GM18505 (cell line): ENCODE measurements around the gene COG4.
A peak's percentile ranks its signal among the peaks of the same experiment; 100 is the strongest.

Experiments
- ATAC-seq: cut with Tn5 transposase; IDR thresholded peaks from one replicate; pipeline ENCODE4 v1.9.1; 2021; ENCODE audit not compliant: unreplicated experiment
- POLR2A ChIP-seq: IDR thresholded peaks from 4 replicates; pipeline ENCODE4 v1.6.1; 2011; ENCODE audit warnings: borderline replicate concordance; ENCODE audit not compliant: insufficient read depth, insufficient read length; ENCODE audit errors: extremely low read depth

COG4 gene

DNA sequence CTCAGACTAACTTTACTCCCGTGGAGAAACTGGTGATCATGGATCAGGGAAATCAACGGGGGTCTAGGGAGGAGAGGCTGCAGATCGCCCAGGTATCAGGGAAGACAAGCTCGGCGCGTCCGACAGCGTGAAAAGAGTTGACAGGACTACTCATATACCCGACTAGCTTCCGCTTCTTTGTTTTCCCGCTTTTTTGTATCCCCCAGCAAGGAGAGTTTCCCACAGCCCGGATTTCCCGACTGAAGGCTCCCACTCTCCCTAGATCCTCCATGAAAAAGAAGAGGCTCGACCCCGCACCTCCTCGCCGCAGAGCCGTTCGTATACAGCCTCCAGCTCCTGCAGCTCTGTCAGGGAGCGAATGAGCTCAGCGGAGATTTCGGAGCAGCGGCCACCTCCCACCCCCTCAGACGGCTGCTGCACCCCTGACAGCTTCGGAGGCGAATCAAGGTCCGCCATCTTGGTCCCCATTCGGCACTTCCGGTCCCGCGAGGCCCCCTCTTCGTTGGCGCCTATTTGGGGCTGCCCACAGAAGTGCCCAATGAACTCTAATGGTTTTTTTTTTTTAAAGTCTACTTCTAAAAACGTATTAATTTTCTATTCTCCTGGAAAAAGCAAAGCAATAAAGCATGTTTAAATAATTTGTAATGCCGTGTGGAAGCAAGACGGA is at the start of gene COG4:
COG4 (minus strand) TSS at position 479 of the 667 bp plus-strand sequence; CDS start at position 468, 11 bp downstream.
- peak; percentile 95 for TF ChIP-seq POLR2A
- ATAC-seq: peak; percentile 60

DNA sequence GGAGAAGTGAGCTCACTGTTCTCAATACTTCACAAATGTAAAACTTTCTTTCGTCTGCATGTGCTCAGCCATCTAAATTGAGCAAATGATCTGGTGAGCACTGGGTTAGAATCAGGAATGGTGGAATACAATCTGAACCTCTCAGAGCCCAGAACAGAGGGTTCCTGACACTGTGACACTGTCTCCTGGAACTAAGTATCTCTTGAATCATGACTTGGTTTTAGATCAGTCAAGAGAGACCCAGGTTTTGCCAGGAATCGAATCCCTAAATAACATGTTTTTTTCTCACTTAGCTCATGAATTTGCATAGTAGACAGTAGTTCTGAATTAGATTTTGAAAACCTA is 49.5 kb upstream of the COG4 start:
- no peak for ATAC-seq

DNA sequence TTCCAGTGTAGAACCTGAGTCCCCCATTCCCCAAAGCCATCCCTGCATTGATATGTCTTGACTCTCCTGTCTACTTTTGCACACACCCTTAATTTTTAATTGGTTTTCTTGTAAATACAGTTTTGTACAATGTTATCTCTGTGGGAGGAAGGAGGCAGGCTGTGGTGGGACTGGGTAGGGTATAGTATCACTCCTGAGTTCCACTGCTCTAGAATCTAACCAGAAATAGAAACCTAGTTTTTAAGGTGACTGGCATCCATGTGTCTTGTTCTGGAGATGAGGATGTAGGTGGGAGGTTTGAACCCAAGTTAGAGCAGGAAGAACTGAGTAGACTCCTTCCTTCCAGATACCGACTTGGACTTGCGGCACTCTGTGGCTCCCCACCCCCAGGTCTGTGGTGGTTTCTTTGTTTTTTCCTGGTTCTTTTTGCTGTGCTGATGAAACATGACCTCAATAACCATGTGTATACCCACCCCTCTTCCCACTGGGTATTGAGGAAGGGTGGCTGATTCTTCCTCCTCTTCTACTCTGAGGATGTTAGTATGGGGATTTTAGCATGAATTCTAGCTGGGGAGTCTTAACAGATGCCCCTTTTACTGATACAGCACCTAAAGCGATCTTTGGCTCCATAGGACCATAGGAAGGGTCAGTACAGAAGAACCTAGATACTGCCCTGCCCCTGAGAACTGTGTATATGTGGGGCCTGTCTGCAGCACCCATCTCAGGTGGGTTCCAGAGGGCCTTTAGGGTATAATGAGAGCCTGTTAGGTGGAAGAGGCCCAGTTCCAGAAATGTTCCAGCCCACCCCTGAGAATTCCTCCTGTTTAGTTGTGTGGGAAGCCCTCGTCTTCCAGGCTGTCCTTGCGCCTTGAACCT is 48.9 kb upstream of the COG4 start:
- TF ChIP-seq POLR2A: no peak
- ATAC-seq: no peak

More for the DNA sequence above, 49.5 kb upstream of the COG4 start:
- no peak for TF ChIP-seq POLR2A

DNA sequence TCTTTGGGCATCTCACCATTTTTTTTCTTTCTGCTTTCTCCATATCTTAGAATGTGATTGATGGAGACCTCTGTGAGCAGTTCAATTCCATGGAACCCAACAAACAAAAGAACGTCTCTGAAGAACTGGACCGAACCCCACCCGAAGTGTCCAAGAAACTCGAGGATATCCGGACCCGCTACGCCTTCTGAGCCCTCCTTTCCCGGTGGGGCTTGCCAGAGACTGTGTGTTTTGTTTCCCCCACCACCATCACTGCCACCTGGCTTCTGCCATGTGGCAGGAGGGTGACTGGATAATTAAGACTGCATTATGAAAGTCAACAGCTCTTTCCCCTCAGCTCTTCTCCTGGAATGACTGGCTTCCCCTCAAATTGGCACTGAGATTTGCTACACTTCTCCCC is 48.3 kb upstream of the COG4 start:
- no peak for TF ChIP-seq POLR2A
- ATAC-seq: no peak

DNA sequence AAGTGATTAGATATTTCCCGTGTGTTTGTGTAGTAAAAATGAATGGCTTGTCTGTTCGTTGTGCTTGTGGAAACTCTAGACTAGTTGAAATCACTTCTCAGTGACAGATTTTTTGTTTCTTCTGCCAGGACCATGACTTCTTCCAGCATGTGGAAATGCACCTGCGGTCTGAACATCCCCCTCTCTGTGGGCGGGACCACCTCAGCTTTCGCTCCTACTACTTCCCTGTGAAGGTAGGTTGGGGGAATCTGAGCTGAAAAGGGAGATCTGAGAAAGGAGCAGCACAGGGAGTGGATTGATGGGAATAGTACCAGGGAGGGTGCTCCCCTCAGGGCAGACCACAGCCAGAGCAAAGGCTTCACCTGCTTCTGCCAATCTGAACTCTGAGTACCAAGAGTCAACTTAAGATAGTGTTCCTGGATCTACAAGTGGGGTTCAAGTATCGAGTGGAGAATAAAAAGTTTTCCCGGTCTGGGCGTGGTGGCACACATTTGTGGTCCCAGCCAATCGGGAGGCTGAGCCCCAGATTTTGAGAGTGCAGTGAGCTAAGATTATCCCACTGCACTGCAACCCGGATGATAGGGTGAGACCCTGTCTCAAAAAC is 47.7 kb upstream of the COG4 start:
- TF ChIP-seq POLR2A: no peak
- ATAC-seq: no peak

DNA sequence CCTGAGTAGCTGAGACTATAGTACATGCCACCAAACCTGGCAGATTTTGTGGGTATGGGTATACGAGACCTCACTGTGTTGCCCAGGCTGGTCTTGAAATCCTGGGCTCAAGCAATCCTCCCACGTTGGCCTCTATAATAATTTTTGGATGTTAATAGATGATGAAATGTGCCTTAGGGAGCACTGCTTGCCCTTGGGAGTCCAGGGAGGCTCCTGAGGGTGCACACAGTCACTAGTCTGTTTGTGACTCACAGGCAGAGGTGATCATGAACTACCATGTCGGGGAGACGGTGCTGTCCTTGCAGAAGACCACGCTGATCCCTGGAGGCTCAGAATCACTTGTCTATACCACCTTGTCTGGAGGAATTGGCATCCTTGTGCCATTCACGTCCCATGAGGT is 46.4 kb upstream of the COG4 start:
- ATAC-seq: no peak
- TF ChIP-seq POLR2A: no peak

DNA sequence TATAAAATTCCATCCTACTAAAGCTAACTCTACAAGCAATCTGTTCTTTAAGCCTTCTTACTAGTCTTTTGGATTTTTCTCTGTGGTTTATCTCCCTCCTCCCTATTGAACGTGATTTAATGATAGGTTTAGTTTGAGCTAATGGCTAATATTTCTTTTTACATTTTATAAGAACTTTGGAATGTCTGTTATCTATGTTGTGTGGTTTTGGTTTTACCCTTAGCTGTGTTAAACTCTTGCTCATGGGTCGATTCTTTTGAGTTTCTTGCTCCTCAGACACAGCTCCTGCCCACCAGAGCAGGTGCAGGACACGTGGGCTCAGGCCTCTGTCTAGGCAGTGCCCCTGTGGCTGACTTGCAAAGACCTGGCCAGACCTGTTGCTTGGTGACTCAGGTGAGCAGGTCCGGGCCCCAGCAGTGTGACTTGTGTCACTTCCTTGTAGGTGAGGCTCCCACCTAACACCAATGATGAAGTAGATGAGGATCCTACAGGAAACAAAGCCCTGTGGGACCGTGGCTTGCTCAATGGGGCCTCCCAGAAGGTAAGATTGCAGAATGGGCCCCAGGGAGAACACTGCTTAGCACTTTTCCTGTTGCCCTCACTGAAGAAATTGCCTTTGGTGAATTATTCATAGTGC is 45.4 kb upstream of the COG4 start:
- ATAC-seq: no peak
- TF ChIP-seq POLR2A: no peak

DNA sequence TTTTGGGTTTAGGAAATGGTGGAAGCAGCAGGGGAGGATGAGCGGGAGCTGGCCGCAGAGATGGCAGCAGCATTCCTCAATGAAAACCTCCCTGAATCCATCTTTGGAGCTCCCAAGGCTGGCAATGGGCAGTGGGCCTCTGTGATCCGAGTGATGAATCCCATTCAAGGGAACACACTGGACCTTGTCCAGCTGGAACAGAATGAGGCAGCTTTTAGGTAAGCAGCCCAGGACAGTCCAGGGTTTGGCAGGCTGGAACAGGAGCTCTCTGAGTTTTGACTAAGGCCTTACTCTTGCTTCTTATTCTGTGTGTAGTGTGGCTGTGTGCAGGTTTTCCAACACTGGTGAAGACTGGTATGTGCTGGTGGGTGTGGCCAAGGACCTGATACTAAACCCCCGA is 41.7 kb upstream of the COG4 start:
- no peak for TF ChIP-seq POLR2A
- no peak for ATAC-seq

DNA sequence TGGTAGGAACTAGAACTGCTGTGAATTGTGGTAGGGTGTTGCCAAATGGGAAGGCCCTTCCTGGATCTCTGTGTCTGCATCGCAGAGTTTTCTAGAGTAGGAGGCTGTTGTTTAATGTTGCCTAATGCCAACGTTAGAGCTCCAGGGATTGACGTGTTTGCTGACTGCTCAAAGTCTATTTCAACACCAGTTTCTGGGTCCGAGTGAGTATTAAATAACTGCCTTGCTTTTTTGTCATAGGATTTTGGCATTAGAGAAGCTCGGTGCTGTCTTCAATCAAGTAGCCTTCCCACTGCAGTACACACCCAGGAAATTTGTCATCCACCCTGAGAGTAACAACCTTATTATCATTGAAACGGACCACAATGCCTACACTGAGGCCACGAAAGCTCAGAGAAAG is 40.3 kb upstream of the COG4 start:
- ATAC-seq: no peak
- no peak for TF ChIP-seq POLR2A

DNA sequence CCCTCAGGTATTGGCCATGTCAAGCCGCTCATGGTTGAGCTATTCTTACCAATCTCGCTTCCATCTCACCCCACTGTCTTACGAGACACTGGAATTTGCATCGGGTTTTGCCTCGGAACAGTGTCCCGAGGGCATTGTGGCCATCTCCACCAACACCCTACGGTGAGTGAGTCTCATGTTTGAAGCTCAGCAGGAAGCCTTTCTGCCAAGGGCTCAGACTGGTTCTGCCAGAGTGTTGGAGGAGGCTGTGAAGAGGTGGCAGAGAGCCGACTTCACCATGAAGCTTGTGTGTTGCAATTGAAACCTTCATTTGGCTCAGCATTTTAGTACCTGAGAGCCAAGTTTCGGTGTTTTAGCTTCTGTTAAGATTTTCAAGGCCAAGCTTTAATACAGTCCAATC is 38.3 kb upstream of the COG4 start:
- TF ChIP-seq POLR2A: no peak
- no peak for ATAC-seq

DNA sequence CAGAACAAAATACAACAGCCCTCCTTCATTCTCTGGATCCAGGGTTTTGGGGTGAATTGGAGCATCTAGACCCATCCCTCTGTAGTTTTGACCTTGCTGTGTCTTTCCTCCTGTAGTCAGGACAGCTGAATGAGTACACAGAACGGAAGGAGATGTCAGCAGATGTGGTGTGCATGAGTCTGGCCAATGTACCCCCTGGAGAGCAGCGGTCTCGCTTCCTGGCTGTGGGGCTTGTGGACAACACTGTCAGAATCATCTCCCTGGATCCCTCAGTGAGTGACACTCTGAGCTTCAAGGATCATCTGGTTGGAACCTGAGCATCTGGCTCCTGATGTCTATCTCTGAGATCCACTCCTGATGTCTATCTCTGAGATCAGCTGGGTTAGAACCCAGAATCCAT is 32.7 kb upstream of the COG4 start:
- no peak for ATAC-seq
- TF ChIP-seq POLR2A: no peak

DNA sequence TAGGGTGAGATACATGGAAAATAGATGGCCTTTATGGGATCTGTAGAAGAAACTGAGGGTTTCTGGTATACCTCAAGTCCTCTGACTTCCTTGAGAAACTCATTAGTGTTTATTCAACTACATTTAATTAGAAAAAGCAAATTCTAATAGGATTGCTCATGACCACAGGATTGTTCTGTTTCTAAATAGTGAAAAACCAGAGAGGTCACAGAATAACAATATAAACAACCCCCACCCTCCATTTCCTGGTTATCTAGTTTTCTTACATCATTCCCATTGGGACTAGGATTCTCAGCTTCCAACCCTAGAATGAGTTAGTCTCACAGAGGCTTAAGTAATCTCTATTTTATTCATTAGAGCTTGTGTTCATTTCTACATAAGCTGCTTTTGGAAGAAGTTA is 30.3 kb upstream of the COG4 start:
- ATAC-seq: no peak
- no peak for TF ChIP-seq POLR2A

DNA sequence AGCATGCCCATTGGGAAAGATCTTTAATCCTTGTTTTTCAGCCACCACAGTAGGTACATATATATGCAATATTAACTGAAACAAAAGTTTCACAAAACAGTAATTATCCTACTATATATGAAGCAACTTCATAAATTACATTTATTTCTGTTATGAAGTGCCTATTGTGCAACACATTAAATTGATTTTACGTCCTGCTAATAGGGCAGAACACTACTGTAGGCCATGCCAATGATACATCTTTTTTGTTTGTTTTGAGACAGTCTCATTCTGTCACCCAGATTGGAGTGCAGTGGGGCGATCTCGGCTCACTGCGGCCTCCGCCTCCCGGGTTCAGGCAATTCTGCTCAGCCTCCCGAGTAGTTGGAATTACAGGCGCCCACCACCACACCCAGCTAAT is 29.3 kb upstream of the COG4 start:
- TF ChIP-seq POLR2A: no peak
- ATAC-seq: no peak
